IPS-15b (cell line): ENCODE results near the gene CEP41.

ENCODE experiments used
- H3K27me3 ChIP-seq: one replicate; pipeline ENCODE4 v1.6.1; 2013; ENCODE audit warnings: low read length; ENCODE audit not compliant: control insufficient read depth, insufficient read depth
- H3K36me3 ChIP-seq: one replicate; pipeline ENCODE4 v1.6.1; 2013; ENCODE audit warnings: low read length; ENCODE audit not compliant: control insufficient read depth, insufficient read depth
- H3K4me1 ChIP-seq: one replicate; pipeline ENCODE4 v1.6.1; 2013; ENCODE audit warnings: mild to moderate bottlenecking, low read length; ENCODE audit not compliant: control insufficient read depth, insufficient read depth
- H3K4me3 ChIP-seq: one replicate; pipeline ENCODE4 v1.5.1; 2013; ENCODE audit warnings: low read depth, low read length
- H3K9ac ChIP-seq: one replicate; pipeline ENCODE4 v1.6.1; 2013; ENCODE audit warnings: low read depth, mild to moderate bottlenecking, low read length
- H3K9me3 ChIP-seq: one replicate; pipeline ENCODE4 v1.6.1; 2013; ENCODE audit warnings: mild to moderate bottlenecking, low read length; ENCODE audit not compliant: control insufficient read depth, insufficient read depth

Gene CEP41

GRCh38 chr7:130409712-130410072 lies 31.1 kb downstream of the CEP41 start:
- H3K36me3 ChIP-seq: no peaks in the 10 kb centered on the region
- no peak overlapping the region for H3K4me3 ChIP-seq
- H3K27me3 ChIP-seq: no peaks in the 10 kb centered on the region
- no peak overlapping the region for H3K9ac ChIP-seq
- no peaks in the 10 kb centered on the region for H3K4me1 ChIP-seq
- no peaks in the 10 kb centered on the region for H3K9me3 ChIP-seq

GRCh38 chr7:130409067-130409711 lies 31.6 kb downstream of the CEP41 start:
- no peak overlapping the region for H3K4me3 ChIP-seq
- H3K4me1 ChIP-seq: no peaks in the 10 kb centered on the region
- H3K9me3 ChIP-seq: no peaks in the 10 kb centered on the region
- no peaks in the 10 kb centered on the region for H3K27me3 ChIP-seq
- no peaks in the 10 kb centered on the region for H3K36me3 ChIP-seq
- no peak overlapping the region for H3K9ac ChIP-seq

- H3K27me3 ChIP-seq: no peaks in the 10 kb centered on the region
- no peaks in the 10 kb centered on the region for H3K9me3 ChIP-seq
- H3K4me3 ChIP-seq: no peak overlapping the region
- H3K4me1 ChIP-seq: no peaks in the 10 kb centered on the region
- H3K9ac ChIP-seq: no peak overlapping the region
- H3K36me3 ChIP-seq: no peaks in the 10 kb centered on the region
These were observed 35.8 kb downstream of the CEP41 start for GRCh38 chr7:130405003-130405402.

- H3K27me3 ChIP-seq: no peaks in the 10 kb centered on the region
- no peaks in the 10 kb centered on the region for H3K36me3 ChIP-seq
- H3K4me3 ChIP-seq: no peak overlapping the region
- no peaks in the 10 kb centered on the region for H3K4me1 ChIP-seq
- no peak overlapping the region for H3K9ac ChIP-seq
- no peaks in the 10 kb centered on the region for H3K9me3 ChIP-seq
These were observed 39.2 kb downstream of the CEP41 start for GRCh38 chr7:130401578-130401977.

- no peak overlapping the region for H3K9ac ChIP-seq
- H3K9me3 ChIP-seq: no peaks in the 10 kb centered on the region
- H3K4me3 ChIP-seq: no peak overlapping the region
- no peaks in the 10 kb centered on the region for H3K27me3 ChIP-seq
- H3K4me1 ChIP-seq: no peaks in the 10 kb centered on the region
- H3K36me3 ChIP-seq: no peaks in the 10 kb centered on the region
These were observed 39.7 kb downstream of the CEP41 start for GRCh38 chr7:130401101-130401500.

- H3K36me3 ChIP-seq: no peaks in the 10 kb centered on the region
- H3K9ac ChIP-seq: no peak overlapping the region
- no peaks in the 10 kb centered on the region for H3K4me1 ChIP-seq
- H3K4me3 ChIP-seq: no peak overlapping the region
- H3K9me3 ChIP-seq: no peaks in the 10 kb centered on the region
- no peaks in the 10 kb centered on the region for H3K27me3 ChIP-seq
These were observed 40.7 kb downstream of the CEP41 start for GRCh38 chr7:130400120-130400572.

- no peaks in the 10 kb centered on the region for H3K9me3 ChIP-seq
- no peaks in the 10 kb centered on the region for H3K27me3 ChIP-seq
- no peaks in the 10 kb centered on the region for H3K36me3 ChIP-seq
- no peaks in the 10 kb centered on the region for H3K4me1 ChIP-seq
- H3K9ac ChIP-seq: no peak overlapping the region
- no peak overlapping the region for H3K4me3 ChIP-seq
These were observed 42.2 kb downstream of the CEP41 start for GRCh38 chr7:130398526-130399090.

GRCh38 chr7:130397758-130398073 lies 43.1 kb downstream of the CEP41 start:
- H3K36me3 ChIP-seq: no peaks in the 10 kb centered on the region
- H3K4me1 ChIP-seq: no peaks in the 10 kb centered on the region
- no peaks in the 10 kb centered on the region for H3K9me3 ChIP-seq
- H3K4me3 ChIP-seq: no peak overlapping the region
- H3K9ac ChIP-seq: no peak overlapping the region
- no peaks in the 10 kb centered on the region for H3K27me3 ChIP-seq

- Histone ChIP-seq H3K9me3 (no peaks in the 10 kb centered on the region), H3K9ac (no peak overlapping the region), H3K27me3 (no peaks in the 10 kb centered on the region), H3K4me3 (no peak overlapping the region), H3K36me3 (no peaks in the 10 kb centered on the region), H3K4me1 (no peaks in the 10 kb centered on the region)
These were observed 43.6 kb downstream of the CEP41 start for GRCh38 chr7:130397051-130397757.

- no peaks in the 10 kb centered on the region for H3K27me3 ChIP-seq
- H3K36me3 ChIP-seq: no peaks in the 10 kb centered on the region
- no peaks in the 10 kb centered on the region for H3K4me1 ChIP-seq
- H3K9ac ChIP-seq: no peak overlapping the region
- H3K9me3 ChIP-seq: no peaks in the 10 kb centered on the region
- no peak overlapping the region for H3K4me3 ChIP-seq
These were observed 44.7 kb downstream of the CEP41 start for GRCh38 chr7:130396109-130396508.

- H3K4me3 ChIP-seq: no peak overlapping the region
- no peaks in the 10 kb centered on the region for H3K27me3 ChIP-seq
- no peaks in the 10 kb centered on the region for H3K9me3 ChIP-seq
- no peaks in the 10 kb centered on the region for H3K36me3 ChIP-seq
- H3K4me1 ChIP-seq: no peaks in the 10 kb centered on the region
- no peak overlapping the region for H3K9ac ChIP-seq
These were observed 45.4 kb downstream of the CEP41 start for GRCh38 chr7:130395421-130395820.
